Urinary bladder (tissue), 4 donors: ENCODE data around the gene KRTAP10-6. TPM values are rescaled to one million over a fixed set of nuclear protein-coding genes. Genes with fewer than 3 reads are reported as not detected.
"Not testable (repeated sequence)": the region's sequence is repeated elsewhere in the genome, so short reads cannot be mapped to it uniquely, and the experiment has no call there.

Experiments
- DNase-seq: peaks from one replicate; pipeline ENCODE4 v3.0.0-alpha.2; 2015; ENCODE audit errors: extremely low spot score
- H3K27ac ChIP-seq: one replicate; pipeline ENCODE4 v1.5.1; 2013; ENCODE audit warnings: low read depth, mild to moderate bottlenecking, moderate library complexity
- H3K36me3 ChIP-seq: one replicate; pipeline ENCODE4 v1.6.1; 2013; ENCODE audit warnings: mild to moderate bottlenecking, moderate library complexity; ENCODE audit not compliant: insufficient read depth
- H3K4me1 ChIP-seq: one replicate; pipeline ENCODE4 v1.6.1; 2013; ENCODE audit warnings: mild to moderate bottlenecking, moderate library complexity; ENCODE audit not compliant: insufficient read depth
- H3K4me3 ChIP-seq: one replicate; pipeline ENCODE4 v1.5.1; 2013; ENCODE audit warnings: low read depth, low read length
- WGBS: extraction: QIAGEN DNeasy Blood & Tissue Kit; methylation state at CpG from one replicate; pipeline ENCODE4 v1.1.7; 2013; 5-methylcytosine and 5-hydroxymethylcytosine counted together
- polyA plus RNA-seq: library from polyadenylated mRNA; stranded (reverse); fragments of 200-250 nt; gene quantifications from one replicate; pipeline ENCODE4 v1.2.3, GENCODE V29; 2013
- total RNA-seq: library from RNA; depleted of rRNA; stranded (reverse); fragments of >200 nt; gene quantifications from one replicate; pipeline ENCODE4 v1.2.3, GENCODE V29; 2014
- donor health status: healthy with polysubstance abuse.
- donor health status: healthy.

The KRTAP10-6 gene
- total RNA-seq (not detected), polyA plus RNA-seq (not detected)

DNA sequence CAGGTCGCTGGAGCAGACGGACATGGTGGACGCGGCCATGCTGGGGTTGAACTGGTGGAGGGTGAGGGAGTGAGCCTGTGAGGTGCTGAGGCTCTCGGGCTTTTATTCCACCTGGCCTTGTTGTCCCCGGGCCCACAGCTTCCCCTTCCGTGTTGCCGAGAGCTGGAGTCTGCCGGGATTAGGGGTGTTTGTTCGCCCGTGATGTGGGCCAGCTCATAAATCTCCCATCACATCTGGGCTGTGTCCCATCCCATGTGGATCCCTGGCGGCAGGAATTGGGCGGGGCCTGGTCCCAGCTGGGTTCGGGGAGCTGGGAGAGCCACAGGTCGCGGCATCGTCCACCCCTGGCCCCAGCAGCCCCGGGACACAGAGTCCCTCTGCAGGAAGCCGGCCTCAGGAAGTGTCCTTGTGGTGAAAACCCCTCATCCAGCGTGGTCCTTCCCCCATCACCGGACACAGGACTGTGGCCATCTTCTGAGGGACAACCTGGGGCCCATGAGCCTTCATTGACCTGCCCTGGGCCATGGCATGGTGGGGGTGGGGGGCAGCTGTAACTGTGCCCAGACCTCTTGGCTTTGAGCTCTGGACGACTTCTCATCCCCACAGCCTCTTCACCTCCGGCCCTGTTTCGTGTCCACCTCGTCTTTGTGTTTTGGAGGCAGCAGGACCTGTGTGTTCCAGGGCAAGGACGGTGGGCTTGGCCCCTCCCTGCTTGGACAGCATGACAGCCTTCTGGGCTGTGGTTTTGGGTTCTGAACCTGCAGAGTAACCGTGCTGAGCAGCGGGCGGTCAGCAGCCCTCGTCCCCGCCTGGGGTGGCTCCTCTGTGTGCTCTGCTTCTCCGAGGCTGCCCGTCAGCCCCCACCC lies at the start of gene KRTAP10-6:
Gene KRTAP10-6, minus strand, starts transcription at position 60 of the 866 bp plus-strand sequence. Its CDS starts 21 bp downstream, at position 39.
- 45% methylated on average over 33 of the region's 33 CpGs for WGBS
- no peak for DNase-seq
- Histone ChIP-seq H3K4me1 (no peaks in the 10 kb centered on the region), H3K4me3 (no peak within 1 kb of the TSS), H3K27ac (no peak within 1 kb of the TSS), H3K36me3 (no peaks in the 10 kb centered on the region)

GRCh38 chr21:44640761-44641160 lies 48.5 kb upstream of the KRTAP10-6 start:
- H3K4me1 ChIP-seq: no peaks in the 10 kb centered on the region
- H3K27ac ChIP-seq: no peak overlapping the region
- no peaks in the 10 kb centered on the region for H3K36me3 ChIP-seq
- no peak overlapping the region for H3K4me3 ChIP-seq
- no peak for DNase-seq
- 88% methylated on average over 5 of the region's 5 CpGs for WGBS

DNA sequence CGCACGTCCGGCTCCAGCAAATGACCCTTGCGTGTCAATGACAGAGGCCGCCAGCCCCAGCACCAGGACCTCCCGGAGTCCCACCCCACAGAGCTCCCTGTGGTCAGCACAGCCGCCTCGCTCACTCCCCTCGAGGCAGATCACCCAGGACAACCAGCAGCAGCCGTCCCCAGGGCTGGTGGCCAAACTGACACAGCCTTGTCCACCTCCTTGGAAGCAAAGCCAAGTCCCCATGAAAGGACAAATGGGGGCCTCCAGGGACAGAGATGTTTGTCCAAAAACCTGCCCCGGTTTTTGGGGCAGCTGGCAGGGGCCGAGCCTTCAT lies 47.0 kb upstream of the KRTAP10-6 start:
- no peak overlapping the region for H3K27ac ChIP-seq
- no peaks in the 10 kb centered on the region for H3K4me1 ChIP-seq
- WGBS: 83% methylated on average over 12 of the region's 12 CpGs
- DNase-seq: no peak
- H3K36me3 ChIP-seq: no peaks in the 10 kb centered on the region
- H3K4me3 ChIP-seq: no peak overlapping the region

- H3K36me3 ChIP-seq, H3K27ac ChIP-seq, DNase-seq, H3K4me3 ChIP-seq, H3K4me1 ChIP-seq: not testable (repeated sequence)
- WGBS: 76% methylated on average over 21 of the region's 21 CpGs
Observed at GRCh38 chr21:44638506-44639330, 46.4 kb upstream of the KRTAP10-6 start.

GRCh38 chr21:44637851-44638348 lies 45.6 kb upstream of the KRTAP10-6 start:
- H3K4me1 ChIP-seq, H3K27ac ChIP-seq, H3K4me3 ChIP-seq, H3K36me3 ChIP-seq, DNase-seq: not testable (repeated sequence)
- WGBS: 55% methylated on average over 11 of the region's 12 CpGs

DNA sequence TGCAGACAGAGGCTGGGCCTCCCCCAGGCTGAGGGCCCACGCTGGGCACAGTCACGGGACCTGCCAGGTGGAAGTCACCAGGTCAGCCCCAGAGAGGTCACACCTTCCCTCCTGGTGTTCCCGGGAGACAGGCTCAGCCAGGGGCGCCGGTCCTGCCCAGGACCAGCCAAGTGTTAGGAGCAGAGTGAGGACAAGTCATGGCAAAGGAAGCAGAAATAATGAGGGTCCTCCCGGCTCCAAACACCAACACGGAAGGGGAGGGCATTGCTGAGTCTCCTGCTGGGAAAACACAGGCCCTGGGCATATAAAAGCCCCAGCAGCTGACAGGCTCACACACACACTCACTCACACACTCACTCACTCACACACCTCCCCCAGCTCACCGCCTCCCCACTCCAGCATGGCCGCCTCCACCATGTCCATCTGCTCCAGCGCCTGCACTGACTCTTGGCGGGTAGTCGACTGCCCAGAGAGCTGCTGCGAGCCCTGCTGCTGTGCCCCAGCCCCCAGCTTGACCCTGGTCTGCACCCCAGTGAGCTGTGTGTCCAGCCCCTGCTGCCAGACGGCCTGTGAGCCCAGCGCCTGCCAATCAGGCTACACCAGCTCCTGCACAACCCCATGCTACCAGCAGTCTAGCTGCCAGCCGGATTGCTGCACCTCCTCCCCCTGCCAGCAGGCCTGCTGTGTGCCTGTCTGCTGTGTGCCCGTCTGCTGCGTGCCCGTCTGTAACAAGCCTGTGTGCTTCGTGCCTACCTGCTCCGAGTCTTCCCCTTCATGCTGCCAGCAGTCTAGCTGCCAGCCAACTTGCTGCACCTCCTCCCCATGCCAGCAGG lies 44.9 kb upstream of the KRTAP10-6 start, which contains the start of gene KRTAP10-10:
Gene KRTAP10-10, plus strand, starts transcription at position 339 of the 833 bp plus-strand sequence. Its CDS starts 62 bp downstream, at position 401.
- 48% methylated on average over 21 of the region's 21 CpGs for WGBS
- H3K27ac ChIP-seq: no peak within 1 kb of the TSS
- H3K4me1 ChIP-seq: no peaks in the 10 kb centered on the region
- H3K36me3 ChIP-seq: no peaks in the 10 kb centered on the region
- no peak within 1 kb of the TSS for H3K4me3 ChIP-seq
- DNase-seq: no peak

- no peaks in the 10 kb centered on the region for H3K36me3 ChIP-seq
- WGBS: 76% methylated on average over 15 of the region's 15 CpGs
- DNase-seq: no peak
- H3K4me1 ChIP-seq: no peaks in the 10 kb centered on the region
- H3K4me3 ChIP-seq: no peak overlapping the region
- H3K27ac ChIP-seq: no peak overlapping the region
Observed at GRCh38 chr21:44636209-44637017, 44.1 kb upstream of the KRTAP10-6 start.

DNA sequence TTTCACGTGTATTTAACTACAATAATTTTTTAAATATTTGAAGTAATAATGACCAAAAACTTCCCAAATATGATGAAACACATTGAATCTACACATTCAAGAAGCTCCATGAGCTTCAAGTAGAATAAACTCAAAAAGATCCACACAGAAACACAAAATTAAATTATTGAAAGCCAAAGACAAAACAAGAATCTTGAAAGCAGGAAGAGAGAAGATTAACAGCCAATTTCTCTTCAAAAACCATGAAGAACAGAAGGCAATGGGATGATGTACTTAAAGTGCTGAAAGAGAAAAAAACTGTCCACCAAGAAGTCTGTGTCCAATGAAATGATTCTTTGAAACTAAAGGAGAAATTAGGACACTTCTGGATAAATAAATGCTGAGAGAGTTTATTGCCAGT lies 39.8 kb upstream of the KRTAP10-6 start:
- H3K36me3 ChIP-seq: no peaks in the 10 kb centered on the region
- no peaks in the 10 kb centered on the region for H3K4me1 ChIP-seq
- no peak overlapping the region for H3K27ac ChIP-seq
- H3K4me3 ChIP-seq: no peak overlapping the region
- DNase-seq: no peak
- WGBS: 92% methylated on average over 1 of the region's 1 CpG

DNA sequence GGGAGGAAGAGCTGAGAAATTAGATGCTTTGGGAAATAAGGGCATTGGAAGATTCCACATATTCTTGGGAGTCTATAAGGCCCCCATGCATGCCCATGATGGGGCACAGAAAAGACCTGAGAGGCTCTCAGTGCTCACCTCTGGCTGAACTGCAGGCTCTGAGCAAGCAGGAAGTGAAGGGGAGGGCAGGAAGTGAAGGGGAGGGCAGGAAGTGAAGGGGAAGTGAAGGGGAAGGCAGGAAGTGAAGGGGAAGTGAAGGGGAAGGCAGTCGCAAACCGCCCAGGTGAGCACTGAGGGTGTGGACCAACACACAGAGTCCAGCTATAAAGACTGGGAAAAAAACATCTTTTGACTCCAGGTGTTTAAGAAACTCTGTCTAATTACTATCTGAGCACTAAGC lies 38.1 kb upstream of the KRTAP10-6 start:
- H3K27ac ChIP-seq: no peak overlapping the region
- 82% methylated on average over 2 of the region's 2 CpGs for WGBS
- no peaks in the 10 kb centered on the region for H3K4me1 ChIP-seq
- no peak for DNase-seq
- H3K36me3 ChIP-seq: no peaks in the 10 kb centered on the region
- no peak overlapping the region for H3K4me3 ChIP-seq

- Histone ChIP-seq H3K4me3 (no peak overlapping the region), H3K27ac (no peak overlapping the region), H3K4me1 (no peaks in the 10 kb centered on the region), H3K36me3 (no peaks in the 10 kb centered on the region)
- 56% methylated on average over 18 of the region's 18 CpGs for WGBS
- no peak for DNase-seq
Observed at GRCh38 chr21:44628707-44629391, 36.5 kb upstream of the KRTAP10-6 start.

- H3K36me3 ChIP-seq: not testable (repeated sequence)
Observed at GRCh38 chr21:44627831-44628233, 35.5 kb upstream of the KRTAP10-6 start.

DNA sequence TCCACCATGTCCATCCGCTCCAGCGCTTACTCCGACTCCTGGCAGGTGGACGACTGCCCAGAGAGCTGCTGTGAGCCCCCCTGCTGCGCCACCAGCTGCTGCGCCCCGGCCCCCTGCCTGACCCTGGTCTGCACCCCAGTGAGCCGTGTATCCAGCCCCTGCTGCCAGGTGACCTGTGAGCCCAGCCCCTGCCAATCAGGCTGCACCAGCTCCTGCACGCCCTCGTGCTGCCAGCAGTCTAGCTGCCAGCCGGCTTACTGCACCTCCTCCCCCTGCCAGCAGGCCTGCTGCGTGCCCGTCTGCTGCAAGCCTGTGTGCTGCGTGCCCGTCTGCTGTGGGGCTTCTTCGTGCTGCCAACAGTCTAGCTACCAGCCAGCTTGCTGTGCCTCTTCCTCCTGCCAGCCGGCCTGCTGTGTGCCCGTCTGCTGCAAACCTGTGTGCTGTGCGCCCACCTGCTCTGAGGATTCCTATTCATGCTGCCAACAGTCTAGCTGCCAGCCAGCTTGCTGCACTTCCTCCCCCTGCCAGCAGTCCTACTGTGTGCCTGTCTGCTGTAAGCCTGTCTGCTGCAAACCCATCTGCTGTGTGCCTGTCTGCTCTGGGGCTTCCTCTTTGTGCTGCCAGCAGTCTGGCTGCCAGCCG lies 35.0 kb upstream of the KRTAP10-6 start:
- H3K27ac ChIP-seq, DNase-seq, H3K4me3 ChIP-seq, H3K4me1 ChIP-seq, H3K36me3 ChIP-seq: not testable (repeated sequence)
- 77% methylated on average over 19 of the region's 20 CpGs for WGBS

More at GRCh38 chr21:44627831-44628233, 35.5 kb upstream of the KRTAP10-6 start:
- not testable (repeated sequence) for H3K4me1 ChIP-seq, H3K4me3 ChIP-seq, DNase-seq, H3K27ac ChIP-seq
- 23% methylated on average over 15 of the region's 15 CpGs for WGBS
